ENCODE measurements around the gene CORO7. TPM values are rescaled to one million over a fixed set of nuclear protein-coding genes. Genes with fewer than 3 reads are reported as not detected.

Gene CORO7
- polyA plus RNA-seq, 4 donors, result 14.1 to 24.9 (median 21.6) TPM

- no peak for DNase-seq (ENCODE audit: low read depth in 4 of 4, low spot score in 2 of 4)
These were observed 10.5 kb upstream of the CORO7 start for GRCh38 chr16:4426722-4427372.

DNA sequence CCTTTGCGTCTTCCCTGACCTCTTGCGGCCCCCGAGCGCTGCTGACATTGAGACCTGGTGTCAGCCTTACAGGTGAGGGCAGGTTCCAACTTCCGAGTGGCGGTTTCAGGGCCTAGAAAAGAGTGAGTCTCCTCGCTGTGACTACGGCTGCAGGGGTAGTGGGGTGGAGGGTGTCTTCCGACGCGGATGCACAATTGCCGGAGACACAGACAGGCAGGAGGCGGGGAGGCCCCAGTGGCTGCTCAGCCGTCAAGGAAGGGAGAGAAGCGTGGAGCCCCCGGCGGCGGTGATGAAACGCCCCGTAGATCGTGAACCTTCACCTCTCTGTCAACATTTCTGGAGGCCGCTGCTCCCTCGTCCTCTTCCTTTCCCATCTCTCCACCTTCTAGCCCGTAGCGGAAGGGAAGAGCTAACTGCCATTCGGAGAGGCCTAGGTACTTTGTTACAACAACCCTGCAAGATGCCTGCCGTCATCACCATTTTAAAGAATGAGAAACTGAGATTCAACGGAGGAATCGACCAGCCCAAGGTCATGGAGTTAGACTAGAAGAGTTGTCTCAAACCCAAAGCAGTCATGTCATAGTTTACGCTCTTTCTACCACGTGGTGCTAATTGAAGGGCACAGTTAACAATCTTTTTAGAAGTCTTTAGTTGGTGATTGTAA is 9.8 kb upstream of the CORO7 start:
- no peak for DNase-seq (ENCODE audit: low read depth in 4 of 4, low spot score in 2 of 4)

DNA sequence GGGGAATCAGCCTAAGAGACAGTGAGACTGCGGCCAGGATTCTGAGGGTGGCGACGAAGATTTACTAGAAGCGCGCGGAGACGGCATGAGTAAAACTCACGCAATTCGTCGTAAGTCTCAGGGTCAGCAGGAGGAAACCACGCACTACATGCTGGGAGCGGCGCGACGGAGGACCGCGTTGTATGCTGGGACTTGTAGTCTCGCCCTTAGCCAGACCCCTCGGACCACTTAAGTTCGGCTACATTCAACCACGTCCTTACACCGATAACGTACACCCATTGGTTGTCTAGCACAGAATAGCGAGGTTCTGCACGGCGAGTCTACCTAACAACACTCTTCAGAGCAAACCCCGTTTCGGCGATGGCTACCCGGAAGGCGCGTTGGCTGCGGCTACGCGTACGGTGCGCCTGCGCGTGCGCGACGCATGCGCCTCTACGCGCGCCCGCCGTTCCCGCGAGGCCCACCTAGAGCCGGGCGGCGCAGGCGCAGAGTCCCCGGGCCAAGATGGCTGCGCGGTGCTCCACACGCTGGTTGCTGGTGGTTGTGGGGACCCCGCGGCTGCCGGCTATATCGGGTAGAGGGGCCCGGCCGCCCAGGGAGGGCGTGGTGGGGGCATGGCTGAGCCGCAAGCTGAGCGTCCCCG is 9.1 kb upstream of the CORO7 start, which contains the start of gene DNAJA3:
TSS of gene DNAJA3 (plus strand) at position 491 of the 643 bp plus-strand sequence. CDS start at position 505, 14 bp downstream.
- DNase-seq (ENCODE audit: low read depth in 4 of 4, low spot score in 2 of 4), result peak; percentile 88 to 98 (median 92)

DNA sequence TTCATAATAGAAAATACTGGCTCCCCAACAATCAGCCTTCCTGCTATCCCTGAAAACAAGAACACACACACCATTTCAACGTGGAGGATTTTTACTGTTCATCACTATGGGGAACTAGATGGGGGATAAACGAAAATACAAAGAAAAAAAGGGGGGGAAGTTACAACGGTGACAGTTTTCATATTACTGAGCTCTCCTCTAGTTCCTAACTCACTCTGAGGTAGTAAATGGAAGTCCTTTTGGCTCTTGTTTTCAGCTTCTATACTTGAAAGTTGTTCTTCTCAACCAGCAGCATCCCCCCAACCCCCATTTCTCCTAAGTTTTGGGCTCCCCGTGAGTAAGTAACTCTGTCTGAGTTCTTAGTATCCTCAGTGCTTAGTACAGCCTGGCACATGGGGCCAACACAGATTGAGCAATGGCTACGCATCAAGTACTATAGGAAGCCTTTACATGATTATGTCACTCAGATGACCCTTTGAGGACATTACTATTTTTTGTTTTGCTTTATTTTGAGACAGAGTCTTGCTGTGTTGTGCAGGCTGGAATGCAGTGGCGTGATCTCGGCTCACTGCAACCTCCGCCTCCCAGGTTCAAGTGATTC is 4.2 kb upstream of the CORO7 start:
- no peak for DNase-seq (ENCODE audit: low read depth in 4 of 4, low spot score in 2 of 4)

DNA sequence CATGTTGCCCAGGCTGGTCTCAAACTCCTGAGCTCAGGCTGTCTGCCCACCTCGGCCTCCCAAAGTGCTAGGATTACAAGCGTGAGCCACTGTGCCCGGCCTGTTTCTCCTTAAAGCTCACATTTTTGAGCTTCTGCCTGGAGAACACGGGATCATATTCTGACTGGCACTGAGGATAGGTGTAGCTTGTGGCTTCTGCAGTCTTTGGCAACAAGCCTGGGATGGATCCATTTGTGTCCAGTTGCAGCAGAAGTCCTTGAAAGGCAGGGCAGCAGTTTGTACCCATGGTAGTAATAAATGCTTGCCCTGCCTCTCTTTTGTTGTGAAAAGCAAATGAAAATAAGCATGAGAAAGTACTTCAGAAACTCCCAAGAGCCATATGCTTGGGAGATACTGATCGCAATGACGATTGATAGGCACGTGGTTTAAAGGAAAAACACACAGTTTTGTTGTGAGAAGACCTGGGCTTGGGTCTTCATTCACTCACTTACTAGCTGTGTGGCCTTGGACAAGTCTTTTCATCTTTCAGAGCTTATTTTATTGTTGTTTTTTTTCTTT is 3.1 kb upstream of the CORO7 start:
- no peak for DNase-seq (ENCODE audit: low read depth in 4 of 4, low spot score in 2 of 4)

DNA sequence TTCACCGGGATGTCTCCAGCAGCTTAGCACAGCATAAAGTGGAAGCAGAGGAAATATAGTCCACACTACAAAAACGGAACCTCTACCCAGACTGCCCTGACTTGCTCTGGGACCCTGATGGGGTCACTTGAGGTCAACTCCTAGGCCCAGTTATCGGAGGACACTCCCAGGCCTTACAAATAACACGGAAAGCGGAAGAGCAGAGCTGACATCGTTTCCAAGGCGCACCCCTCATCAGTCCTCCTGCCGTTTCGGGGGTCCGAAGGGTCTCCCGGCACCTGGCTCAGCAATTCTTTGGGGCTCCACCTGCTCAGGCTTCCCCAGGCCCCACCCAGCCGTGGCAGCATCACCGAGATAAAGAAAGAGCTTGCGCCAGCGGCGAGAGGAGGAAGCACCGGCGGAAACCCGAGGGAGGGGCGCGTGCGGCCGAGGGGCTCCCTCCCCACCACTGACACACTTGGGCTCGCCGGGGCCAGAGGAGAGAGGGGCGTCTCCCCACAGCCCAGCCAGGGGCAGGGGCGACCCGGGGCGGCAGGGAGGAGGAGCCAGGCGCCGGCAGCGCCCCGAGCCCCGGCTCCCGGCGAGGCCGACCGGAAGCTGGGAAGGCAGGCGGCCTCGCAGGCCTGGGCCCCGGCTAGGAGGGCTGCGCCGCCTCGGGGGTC is 727 bp downstream of the CORO7 start:
- no peak for DNase-seq (ENCODE audit: low read depth in 4 of 4, low spot score in 2 of 4)

GRCh38 chr16:4414187-4414917 is 2.0 kb downstream of the CORO7 start:
- DNase-seq (ENCODE audit: low read depth in 4 of 4, low spot score in 2 of 4), result no peak

DNA sequence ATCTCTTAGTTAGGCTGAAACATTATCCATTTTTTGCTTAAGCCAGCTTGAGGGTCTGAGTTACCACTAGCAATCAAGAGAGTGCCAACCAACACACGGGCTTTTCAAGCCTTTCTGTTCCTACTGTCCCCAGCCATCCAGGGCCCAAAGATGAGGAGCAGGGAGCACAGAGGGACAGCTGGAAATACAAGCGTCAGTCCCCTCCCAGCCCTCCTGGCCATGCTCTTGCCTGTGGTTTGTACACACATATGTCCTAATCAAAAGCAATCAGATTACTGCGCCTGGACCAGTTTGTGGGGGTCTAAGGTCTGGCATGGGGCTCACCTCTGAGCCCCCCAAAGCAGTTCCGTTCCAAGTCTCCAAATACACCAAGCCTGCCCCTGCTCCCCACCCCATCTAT is 3.5 kb downstream of the CORO7 start:
- no peak for DNase-seq (ENCODE audit: low read depth in 4 of 4, low spot score in 2 of 4)

GRCh38 chr16:4412159-4412558 is 4.2 kb downstream of the CORO7 start:
- no peak for DNase-seq (ENCODE audit: low read depth in 4 of 4, low spot score in 2 of 4)

DNA sequence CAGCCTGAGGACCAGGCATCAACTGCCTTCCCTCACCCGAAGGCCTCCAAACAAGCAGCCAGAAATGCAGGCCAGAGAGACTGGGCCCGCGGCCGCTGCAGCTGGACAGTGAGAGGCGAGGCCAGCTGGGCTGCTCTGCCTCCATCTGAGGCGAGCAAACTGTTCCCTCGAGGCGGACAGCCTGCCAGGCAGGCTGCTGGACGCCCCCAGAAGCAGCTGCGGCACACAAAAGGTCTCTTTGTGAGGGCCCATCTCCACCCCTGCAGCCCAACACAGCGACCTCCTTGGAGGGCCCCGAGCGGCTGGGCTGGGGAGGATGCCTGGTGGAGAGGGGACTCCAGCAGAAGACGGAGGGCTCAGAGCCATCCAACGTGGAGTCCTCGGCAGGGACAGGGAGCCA is 4.7 kb downstream of the CORO7 start:
- no peak for DNase-seq (ENCODE audit: low read depth in 4 of 4, low spot score in 2 of 4)

GRCh38 chr16:4410335-4411075 is 5.9 kb downstream of the CORO7 start:
- peak in 1 of 4 donors; percentile 73 for DNase-seq (ENCODE audit: low read depth in 4 of 4, low spot score in 2 of 4)

DNA sequence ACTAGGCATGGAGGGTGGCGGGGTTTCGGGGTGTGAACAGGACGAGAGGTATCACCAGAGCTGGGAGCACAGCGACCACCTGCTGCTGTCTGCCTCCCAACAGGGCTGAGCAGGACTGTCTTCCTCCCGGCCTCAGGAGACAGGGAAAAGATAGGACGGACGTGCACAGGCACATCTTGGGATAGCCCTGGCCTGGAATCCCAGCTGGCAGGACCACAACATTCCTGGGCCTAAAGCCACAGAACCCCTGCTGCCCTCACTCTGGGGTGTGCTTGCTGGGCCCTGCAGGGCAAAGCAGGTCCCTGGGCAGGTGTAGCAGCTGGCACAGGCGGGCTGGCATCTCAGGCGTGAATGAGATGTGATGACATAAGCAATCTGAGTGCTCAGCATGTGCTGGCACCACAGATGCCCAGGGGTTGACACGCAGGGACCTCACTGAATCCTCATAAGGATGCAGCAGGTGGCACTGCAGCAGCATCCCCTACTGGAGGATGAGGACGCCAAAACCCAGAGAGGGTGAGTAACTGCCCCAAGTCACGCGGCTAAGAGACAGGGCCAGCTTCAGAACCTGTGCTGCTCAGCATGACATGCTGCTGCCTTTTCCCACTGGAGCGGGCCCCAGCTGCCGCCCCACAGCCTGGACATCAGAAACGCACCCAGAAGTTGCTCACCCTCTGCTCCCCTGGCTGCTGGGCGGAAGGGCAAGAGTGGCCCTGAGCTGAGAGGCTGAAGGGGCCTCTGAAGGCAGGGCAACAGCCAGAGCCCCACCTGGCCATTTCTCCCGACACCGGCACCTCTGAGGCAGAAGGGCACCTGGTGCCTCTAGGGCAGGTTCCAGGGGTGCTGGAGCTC is 7.1 kb downstream of the CORO7 start:
- DNase-seq (ENCODE audit: low read depth in 4 of 4, low spot score in 2 of 4), result no peak

DNA sequence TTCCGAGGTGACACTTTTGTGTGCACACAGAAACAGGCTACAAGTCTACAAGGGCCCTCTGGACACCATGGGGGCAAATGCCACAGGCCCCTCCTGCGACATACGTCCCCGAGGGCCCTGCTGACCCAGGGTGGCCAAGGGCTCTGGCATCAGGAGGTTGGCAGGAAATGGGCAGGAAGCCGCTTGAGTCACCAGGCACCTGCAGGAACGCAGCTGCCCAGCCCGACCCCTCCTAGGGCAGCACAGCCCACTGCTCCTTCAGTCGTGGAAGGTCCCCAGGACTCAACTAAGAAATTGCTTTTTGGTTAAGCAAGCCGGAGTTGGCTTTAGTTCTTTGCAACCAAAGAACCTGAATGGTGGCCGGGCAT is 8.1 kb downstream of the CORO7 start:
- DNase-seq (ENCODE audit: low read depth in 4 of 4, low spot score in 2 of 4), result no peak

DNA sequence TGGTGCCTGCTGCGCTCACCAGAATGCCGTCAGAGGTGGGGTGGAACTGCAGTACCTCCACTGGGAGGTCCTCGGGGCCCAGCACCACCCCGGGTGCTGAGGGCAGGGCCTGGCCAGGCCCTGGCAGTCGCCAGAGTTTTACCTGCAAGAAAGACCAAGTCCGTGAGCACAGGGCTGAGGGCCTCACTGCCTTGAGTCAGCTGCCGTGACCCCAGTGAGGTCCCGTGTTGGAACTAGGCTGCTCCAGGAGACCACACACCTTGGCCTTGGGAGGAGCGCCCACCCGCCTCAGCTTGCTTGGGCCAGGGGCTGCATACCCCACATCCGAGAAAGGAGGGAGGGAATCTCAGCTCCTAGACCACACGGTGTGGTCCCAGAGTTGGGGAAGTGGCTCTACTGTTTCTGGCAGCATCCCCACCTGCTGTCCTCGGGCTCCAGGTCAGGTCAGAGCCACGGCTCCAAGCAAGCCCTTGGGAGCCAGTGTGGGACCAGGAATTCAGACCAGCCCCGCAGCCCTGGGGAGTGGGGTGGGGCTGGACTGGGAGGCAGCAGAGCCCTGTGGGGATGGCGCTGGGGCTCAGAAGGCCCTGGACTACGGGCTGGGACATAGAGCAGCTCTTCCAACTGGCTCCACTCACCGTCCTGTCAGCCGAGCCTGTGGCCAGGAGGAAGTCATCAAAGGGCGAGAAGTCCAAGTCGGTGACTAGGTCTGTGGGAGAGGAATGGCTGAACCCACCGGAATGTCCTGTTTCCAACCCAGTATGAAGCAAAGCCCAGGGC is 8.7 kb downstream of the CORO7 start:
- no peak for DNase-seq (ENCODE audit: low read depth in 4 of 4, low spot score in 2 of 4)

- no peak for DNase-seq (ENCODE audit: low read depth in 4 of 4, low spot score in 2 of 4)
These were observed 11.3 kb downstream of the CORO7 start for GRCh38 chr16:4404967-4405696.

DNA sequence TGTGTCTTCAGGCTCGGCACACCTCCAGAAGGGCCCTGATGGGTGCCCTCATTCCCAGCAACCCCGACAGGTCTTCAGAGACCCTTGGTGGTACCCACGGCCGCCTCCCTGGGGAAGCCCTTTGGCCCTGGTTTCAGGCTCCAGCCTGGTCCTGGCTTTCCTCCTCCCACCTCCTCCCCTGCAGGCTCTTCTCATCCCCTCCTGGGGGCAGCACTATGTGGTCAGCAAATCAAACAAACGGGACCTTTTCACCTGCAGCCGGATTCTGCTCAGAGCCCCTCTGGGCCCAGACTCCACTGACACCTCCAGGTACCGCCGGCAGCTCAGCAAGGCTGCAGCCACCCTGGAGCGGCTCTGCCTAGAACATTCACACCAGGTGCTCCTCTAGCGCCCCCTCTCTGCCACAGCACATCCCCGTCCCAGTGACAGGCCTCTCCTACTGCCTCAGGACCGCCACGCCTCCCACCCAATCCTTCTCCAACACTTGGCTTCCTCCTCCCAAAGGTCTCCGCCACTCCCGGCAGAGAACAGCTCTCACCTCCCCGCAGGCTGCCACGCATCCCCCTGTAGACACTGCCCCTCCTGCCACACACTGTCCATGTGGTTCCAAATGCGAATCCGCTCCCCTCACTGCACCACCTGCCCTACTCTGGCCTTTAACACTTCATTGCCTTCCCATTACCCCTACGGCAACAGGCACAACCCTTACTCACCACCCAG is 12.0 kb downstream of the CORO7 start:
- DNase-seq (ENCODE audit: low read depth in 4 of 4, low spot score in 2 of 4), result no peak

Data from left renal cortex interstitium (tissue), 4 donors.